Activated CD4-positive, alpha-beta T cell treated with anti-CD3 and anti-CD28 coated beads, Interleukin-2, amount 50 U/mL, for 1 hour (primary cell): ENCODE data around the gene PRR20C.
"Not testable (repeated sequence)": the region's sequence is repeated elsewhere in the genome, so short reads cannot be mapped to it uniquely, and the experiment has no call there.

ENCODE experiments used
- DNase-seq: peaks from one replicate; pipeline ENCODE4 v3.0.0-alpha.2; 2020

The PRR20C gene

DNA sequence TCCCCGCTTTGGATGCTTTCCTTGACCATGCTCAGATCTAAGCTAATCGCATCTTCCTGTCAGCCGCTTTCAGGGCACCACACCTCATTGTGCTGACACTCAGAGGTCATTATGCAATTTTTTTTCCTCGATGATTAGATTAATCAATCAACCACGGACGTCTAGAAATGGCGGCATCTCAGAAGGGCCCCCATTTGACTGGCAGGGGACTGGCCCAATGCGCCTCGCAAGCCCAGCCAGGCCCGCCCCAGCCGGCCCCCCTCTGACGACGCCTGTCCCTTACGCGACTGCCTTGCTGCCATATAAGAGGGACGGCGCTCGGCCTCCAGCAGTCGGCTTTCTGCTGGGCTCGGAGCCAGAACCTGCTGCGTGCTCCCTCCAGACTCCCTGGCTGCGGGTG lies at the start of gene PRR20C:
Gene PRR20C, plus strand, starts transcription at position 301 of the 400 bp plus-strand sequence. CDS start 387 bp downstream, outside the sequence.
- DNase-seq = not testable (repeated sequence)

DNA sequence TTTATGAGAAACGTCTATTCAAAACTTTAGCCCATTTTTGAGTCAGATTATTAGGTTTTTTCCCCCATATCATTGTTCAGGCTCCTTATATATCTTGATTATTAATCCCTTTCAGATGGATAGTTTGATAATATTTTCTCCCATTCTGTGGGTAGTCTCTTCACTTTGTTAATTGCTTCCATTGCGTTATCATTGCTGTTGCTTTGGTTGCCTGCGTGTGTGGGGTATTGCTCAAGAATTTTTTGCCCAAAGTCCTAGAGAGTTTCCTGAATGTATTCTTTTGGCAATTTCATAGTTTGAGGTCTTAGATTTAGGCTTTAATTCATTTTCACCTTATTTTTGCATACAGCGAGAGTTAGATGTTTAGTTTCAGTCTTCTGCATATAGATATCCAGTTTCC lies 38.9 kb upstream of the PRR20C start:
- no peak for DNase-seq

DNA sequence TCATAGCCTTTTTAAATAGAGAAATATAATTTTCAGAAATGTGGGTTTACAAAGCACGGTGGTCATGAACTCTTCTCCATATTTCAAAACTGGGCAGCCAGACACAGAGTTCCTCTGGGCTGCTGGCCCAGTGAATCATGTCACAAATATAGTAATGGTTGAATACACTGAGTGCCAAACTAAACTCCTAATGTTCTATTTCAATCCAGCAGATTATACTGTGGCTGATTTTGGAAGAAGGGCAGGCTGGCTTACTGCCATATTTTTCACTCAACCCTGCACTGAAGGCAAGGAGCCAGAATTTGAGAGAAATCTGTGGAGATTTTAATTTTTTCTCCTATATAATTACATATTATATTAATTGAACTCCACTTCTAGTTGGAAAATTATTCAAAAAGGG lies 30.2 kb upstream of the PRR20C start:
- no peak for DNase-seq

DNA sequence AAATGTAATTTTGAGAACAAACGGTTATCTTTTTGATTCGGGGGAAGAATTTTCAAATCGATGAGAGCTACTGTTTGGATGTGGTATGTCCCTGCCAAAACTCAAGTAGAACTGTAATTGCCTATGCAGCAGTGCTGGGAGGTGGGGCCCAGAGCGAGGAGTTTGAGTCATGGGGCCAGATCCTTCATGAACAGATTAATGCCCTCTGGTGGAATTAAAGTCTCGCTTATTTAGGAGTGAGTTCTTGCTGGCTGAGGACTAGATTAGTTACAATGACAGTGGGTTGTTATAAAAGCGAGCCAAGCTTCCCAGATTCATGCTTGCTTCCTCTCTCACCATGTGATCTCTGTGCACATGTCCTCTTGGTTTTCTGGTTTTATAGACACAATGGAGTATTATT lies 25.0 kb upstream of the PRR20C start:
- no peak for DNase-seq

DNA sequence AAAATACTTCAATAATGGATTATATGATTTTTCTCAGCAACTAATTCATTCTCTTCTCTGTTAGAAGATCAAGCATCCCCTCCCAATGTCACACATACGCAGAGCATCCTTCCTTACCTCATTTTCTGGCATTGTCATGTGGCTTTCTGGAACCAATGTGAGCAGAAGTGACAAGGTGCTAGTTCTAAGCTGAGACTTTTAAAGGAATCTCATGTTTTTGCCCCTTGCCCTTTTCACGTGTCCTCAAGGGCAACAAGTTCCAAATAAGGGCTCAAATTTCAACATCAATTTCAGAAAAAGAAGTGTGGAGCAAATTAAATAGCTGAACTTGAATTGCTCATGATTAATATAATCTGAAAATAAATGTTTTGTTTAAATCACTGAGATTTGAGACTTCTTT lies 17.8 kb upstream of the PRR20C start:
- no peak for DNase-seq

DNA sequence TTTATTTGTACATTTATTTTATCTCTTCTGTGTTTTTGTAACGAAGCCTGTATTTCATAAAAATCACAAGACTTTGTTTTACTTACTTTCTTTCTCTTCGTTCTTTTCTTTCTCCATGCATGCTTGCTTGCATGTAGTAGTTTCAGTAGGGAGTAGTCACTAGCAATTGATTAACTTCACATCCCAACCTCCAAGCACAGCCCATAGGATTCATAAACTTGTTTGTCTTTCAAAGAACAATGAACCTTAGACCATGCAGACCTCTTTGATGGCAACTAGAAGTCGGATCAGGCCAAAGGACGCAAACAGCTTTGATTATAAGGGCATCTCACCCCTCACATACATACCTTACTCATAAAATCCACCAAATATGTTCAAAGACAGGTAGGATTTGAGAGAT lies 16.3 kb upstream of the PRR20C start:
- DNase-seq = no peak

DNA sequence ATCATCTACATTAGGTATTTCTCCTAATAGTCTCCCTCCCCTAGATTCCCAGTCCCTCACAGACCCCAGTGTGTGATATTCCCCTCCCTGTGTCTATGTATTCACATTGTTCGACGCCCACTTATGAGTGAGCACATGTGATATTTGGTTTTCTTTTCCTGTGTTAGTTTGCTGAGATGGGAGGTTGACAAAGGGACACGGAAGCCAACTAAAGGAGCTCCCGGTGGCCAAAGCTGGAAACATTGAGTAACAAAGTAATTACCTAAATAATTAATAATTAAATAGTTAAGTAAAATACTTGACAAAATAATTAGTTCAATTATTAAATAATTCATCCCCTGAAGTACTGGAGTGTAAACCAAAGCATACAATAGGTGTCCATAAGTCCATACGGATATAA lies 14.9 kb upstream of the PRR20C start:
- no peak for DNase-seq

DNA sequence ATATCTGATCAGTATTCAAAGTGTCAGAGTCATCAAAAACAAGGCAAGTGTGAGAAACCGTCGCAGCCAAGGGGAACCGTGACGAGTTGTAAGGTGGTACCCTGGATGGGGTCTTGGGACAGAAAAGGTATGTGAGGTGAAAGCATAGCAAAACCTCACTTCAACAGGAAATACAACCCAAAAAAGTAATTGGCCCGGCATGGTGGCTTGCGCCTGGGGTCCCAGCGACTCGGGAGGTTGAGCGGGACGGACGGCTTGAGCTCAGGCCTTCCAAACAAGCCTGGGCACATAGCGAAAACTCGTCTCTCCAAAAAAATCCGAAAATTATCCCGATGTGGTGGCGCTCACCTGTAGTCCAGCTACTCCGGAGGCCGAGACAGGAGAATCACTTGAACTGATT lies 14.1 kb upstream of the PRR20C start:
- DNase-seq = not testable (repeated sequence)

DNA sequence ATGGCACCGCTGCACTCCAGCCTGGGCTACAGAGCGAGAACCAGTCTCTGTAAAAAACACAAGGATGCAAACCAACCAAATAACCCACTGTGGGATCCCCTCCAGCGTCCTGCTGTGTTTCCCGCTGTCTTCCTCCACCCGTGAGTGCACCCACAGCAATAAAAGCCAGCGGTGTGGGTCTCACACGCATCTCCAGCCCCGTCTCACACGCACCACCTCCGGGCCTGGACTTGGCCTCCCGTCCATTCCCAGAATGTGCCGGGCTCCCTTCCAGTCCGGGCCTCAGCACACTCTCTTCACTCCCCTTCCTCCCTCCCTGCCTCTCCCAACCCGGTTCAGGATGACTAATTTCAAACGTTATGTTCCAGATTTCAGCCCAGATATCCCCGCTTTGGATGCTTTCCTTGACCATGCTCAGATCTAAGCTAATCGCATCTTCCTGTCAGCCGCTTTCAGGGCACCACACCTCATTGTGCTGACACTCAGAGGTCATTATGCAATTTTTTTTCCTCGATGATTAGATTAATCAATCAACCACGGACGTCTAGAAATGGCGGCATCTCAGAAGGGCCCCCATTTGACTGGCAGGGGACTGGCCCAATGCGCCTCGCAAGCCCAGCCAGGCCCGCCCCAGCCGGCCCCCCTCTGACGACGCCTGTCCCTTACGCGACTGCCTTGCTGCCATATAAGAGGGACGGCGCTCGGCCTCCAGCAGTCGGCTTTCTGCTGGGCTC lies 13.5 kb upstream of the PRR20C start, which contains the start of gene PRR20A:
Gene PRR20A, plus strand, starts transcription at position 684 of the 734 bp plus-strand sequence. CDS start 387 bp downstream, outside the sequence.
- DNase-seq = not testable (repeated sequence)

DNA sequence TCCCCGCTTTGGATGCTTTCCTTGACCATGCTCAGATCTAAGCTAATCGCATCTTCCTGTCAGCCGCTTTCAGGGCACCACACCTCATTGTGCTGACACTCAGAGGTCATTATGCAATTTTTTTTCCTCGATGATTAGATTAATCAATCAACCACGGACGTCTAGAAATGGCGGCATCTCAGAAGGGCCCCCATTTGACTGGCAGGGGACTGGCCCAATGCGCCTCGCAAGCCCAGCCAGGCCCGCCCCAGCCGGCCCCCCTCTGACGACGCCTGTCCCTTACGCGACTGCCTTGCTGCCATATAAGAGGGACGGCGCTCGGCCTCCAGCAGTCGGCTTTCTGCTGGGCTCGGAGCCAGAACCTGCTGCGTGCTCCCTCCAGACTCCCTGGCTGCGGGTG lies 6.7 kb upstream of the PRR20C start, which contains the start of gene PRR20B:
Gene PRR20B, plus strand, starts transcription at position 301 of the 400 bp plus-strand sequence. CDS start 387 bp downstream, outside the sequence.
- DNase-seq = not testable (repeated sequence)

DNA sequence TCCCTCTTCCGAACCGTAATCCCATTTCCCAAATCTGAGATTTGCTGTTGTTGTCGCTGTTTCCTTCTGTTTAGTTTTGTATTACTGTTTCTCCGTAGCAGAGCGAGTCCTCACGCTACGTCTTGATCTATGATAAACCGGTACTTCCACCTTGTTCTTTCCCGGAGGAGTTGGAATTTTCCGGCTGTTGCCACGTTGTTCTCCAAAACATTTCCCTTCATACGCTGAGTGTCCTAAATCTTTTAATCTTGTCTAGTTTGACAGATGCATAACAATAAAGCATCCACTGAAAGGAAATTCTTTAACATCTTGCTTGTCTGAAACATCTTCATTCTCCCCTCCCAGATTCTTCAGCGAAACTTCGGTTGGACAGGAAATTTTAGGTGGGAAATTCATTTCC lies 5.8 kb upstream of the PRR20C start:
- peak; percentile 0 for DNase-seq

DNA sequence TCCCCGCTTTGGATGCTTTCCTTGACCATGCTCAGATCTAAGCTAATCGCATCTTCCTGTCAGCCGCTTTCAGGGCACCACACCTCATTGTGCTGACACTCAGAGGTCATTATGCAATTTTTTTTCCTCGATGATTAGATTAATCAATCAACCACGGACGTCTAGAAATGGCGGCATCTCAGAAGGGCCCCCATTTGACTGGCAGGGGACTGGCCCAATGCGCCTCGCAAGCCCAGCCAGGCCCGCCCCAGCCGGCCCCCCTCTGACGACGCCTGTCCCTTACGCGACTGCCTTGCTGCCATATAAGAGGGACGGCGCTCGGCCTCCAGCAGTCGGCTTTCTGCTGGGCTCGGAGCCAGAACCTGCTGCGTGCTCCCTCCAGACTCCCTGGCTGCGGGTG lies 6.5 kb downstream of the PRR20C start, which contains the start of gene PRR20D:
Gene PRR20D, plus strand, starts transcription at position 301 of the 400 bp plus-strand sequence. CDS start 387 bp downstream, outside the sequence.
- DNase-seq = not testable (repeated sequence)

DNA sequence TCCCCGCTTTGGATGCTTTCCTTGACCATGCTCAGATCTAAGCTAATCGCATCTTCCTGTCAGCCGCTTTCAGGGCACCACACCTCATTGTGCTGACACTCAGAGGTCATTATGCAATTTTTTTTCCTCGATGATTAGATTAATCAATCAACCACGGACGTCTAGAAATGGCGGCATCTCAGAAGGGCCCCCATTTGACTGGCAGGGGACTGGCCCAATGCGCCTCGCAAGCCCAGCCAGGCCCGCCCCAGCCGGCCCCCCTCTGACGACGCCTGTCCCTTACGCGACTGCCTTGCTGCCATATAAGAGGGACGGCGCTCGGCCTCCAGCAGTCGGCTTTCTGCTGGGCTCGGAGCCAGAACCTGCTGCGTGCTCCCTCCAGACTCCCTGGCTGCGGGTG lies 13.0 kb downstream of the PRR20C start, which contains the start of gene PRR20E:
Gene PRR20E, plus strand, starts transcription at position 301 of the 400 bp plus-strand sequence. CDS start 387 bp downstream, outside the sequence.
- not testable (repeated sequence) for DNase-seq

DNA sequence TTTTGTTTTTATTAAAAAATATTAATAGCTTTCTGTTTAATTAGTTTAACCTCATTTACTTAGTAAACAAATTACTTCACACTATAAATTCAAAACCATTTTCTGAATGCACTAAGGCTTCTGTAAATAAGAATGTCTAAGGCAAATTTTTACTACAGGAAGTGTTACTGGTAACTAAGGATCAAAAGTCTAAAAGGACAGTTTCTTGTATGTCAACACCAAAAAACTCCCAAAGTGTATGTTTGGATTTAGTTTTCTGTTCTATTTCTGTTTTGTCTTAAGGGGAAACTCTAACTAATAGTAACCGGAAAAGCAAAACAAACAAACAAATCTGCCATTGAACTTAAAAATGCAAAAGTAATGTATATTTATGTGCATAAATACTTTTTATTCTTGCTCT lies 37.8 kb downstream of the PRR20C start:
- DNase-seq = no peak
